Measurements from ENCODE around the gene BBS4. TPM values are rescaled to one million over a fixed set of nuclear protein-coding genes. Genes with fewer than 3 reads are reported as not detected.
"Not testable (repeated sequence)": the region's sequence is repeated elsewhere in the genome, so short reads cannot be mapped to it uniquely, and the experiment has no call there.

Gene BBS4
- total and polyA plus RNA-seq, 2 donors (not counting 3 experiments of a cell fraction or from before 2014, with no cell fraction given) = 6.8 to 7.5 TPM

DNA sequence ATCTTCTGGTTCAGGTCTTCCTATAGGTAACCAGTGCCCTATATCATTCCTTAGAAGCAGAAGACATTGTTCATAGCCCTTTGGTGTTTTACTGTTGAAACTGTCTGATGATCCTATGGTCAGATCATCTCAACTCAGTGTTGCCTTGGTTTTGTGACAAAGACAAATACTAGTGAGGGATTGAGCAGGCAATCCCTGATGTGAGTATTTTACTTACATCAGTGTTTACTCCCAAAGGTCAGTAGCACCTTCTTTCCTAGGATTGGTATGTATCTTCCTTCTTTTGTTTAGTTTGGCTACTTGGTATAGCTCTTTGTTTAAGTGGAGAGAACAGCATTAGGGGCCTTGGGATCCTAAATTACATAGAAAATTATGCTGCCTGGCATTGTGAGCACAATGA lies 41.1 kb downstream of the BBS4 start:
- Histone ChIP-seq H3K9me1 (replicated peaks; ENCODE audit: control insufficient read depth, extremely low read depth, insufficient read depth, low read length) (no peaks in the 10 kb centered on the region), H3K36me3 (ENCODE audit: control insufficient read depth in 2 of 2, extremely low read depth in 1 of 2, insufficient read depth in 2 of 2, low read length in 2 of 2) (no peaks in the 10 kb centered on the region), H3K9ac (replicated peaks; ENCODE audit: extremely low read depth, insufficient read depth, low read length) (no peak overlapping the region), H3K27ac (ENCODE audit: insufficient read depth, low read depth, low read length) (no peak overlapping the region), H3K4me2 (ENCODE audit: insufficient read depth, low read length) (no peak overlapping the region), H2AFZ (ENCODE audit: low read depth, low read length) (no peak overlapping the region), H3K9me3 (replicated peaks; ENCODE audit: control insufficient read depth, insufficient read depth, low read length) (no peaks in the 10 kb centered on the region), H3K4me3 (replicated peaks in 1 of 3; ENCODE audit: insufficient read depth in 1 of 3, low read depth in 1 of 3, low read length in 3 of 3) (no peak overlapping the region), H3K4me1 (ENCODE audit: control insufficient read depth, extremely low read depth, insufficient read depth, low read length) (no peaks in the 10 kb centered on the region), H3K27me3 (ENCODE audit: control insufficient read depth in 2 of 2, insufficient read depth in 2 of 2, low read length in 2 of 2) (no peaks in the 10 kb centered on the region), H3K79me2 (ENCODE audit: control insufficient read depth, insufficient read depth, low read length) (no peaks in the 10 kb centered on the region), H4K20me1 (replicated peaks; ENCODE audit: control insufficient read depth, extremely low read depth, insufficient read depth, low read length) (no peaks in the 10 kb centered on the region)
- TF ChIP-seq EZH2 (IDR thresholded peaks at IDR 0.05; ENCODE audit: borderline replicate concordance, low read depth, low read length, severe bottlenecking) = no peak
- TF ChIP-seq, protein P1, sequence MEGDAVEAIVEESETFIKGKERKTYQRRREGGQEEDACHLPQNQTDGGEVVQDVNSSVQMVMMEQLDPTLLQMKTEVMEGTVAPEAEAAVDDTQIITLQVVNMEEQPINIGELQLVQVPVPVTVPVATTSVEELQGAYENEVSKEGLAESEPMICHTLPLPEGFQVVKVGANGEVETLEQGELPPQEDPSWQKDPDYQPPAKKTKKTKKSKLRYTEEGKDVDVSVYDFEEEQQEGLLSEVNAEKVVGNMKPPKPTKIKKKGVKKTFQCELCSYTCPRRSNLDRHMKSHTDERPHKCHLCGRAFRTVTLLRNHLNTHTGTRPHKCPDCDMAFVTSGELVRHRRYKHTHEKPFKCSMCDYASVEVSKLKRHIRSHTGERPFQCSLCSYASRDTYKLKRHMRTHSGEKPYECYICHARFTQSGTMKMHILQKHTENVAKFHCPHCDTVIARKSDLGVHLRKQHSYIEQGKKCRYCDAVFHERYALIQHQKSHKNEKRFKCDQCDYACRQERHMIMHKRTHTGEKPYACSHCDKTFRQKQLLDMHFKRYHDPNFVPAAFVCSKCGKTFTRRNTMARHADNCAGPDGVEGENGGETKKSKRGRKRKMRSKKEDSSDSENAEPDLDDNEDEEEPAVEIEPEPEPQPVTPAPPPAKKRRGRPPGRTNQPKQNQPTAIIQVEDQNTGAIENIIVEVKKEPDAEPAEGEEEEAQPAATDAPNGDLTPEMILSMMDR (IDR thresholded peaks at IDR 0.05; ENCODE audit: extremely low read depth in 1 of 2, insufficient read depth in 1 of 2, low read depth in 1 of 2, low read length in 2 of 2) = no peak
- no peak for TF ChIP-seq FOS (IDR thresholded peaks at IDR 0.05; ENCODE audit: borderline replicate concordance, insufficient read depth, low read length)
- TF ChIP-seq POLR2A (IDR thresholded peaks at IDR 0.05; ENCODE audit: low read depth, low read length) = no peak
- TF ChIP-seq POLR2AphosphoS5 (IDR thresholded peaks at IDR 0.05; ENCODE audit: insufficient read depth, low read depth, low read length) = no peak
- TF ChIP-seq MYC (IDR thresholded peaks at IDR 0.05; ENCODE audit: low read depth, low read length) = no peak
- TF ChIP-seq JUN (IDR thresholded peaks at IDR 0.05; ENCODE audit: borderline replicate concordance, insufficient read depth, insufficient read length, low read depth) = no peak
- TF ChIP-seq GATA2 (IDR thresholded peaks at IDR 0.05; ENCODE audit: insufficient read depth, insufficient read length, low read depth, low read length) = no peak
- TF ChIP-seq MAX (IDR thresholded peaks at IDR 0.05; ENCODE audit: insufficient read depth, insufficient read length) = no peak
- BruUV-seq (replicated peaks) = no TSS peak
- DNase-seq (ENCODE audit: low read depth, low spot score) (no peak), FAIRE-seq (no peak)
- dilution Hi-C loops (cut with MboI; ENCODE audit: extremely low pct_ligation_motif_present, low sequenced_read_pairs) = no loop called here
- intact Hi-C loops (cut with micrococcal nuclease) = no loop called here
- ChIA-PET POLR2A (no interaction called here), CTCF (no interaction called here)

DNA sequence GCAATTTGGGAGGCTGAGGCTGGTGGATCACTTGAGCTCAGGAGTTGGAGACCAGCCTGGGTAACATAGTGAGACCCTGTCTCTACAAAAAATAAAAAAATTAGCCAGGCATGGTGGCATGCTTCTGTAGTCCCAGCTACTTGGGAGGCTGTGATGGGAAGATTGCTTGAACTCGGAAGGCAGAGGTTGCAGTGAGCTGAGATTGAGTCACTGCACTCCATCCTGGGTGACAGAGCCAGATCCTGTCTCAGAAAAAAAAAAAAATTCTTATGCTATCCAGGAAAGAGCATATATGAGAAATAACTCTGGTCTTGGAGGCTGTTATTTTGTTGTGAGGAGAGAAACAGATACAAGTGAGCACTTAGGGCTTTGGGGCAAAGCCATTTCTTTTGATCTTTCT lies 42.2 kb downstream of the BBS4 start:
- intact Hi-C loops (cut with micrococcal nuclease); FAIRE-seq; dilution Hi-C loops (cut with MboI; ENCODE audit: extremely low pct_ligation_motif_present, low sequenced_read_pairs); H3K79me2 ChIP-seq (ENCODE audit: control insufficient read depth, insufficient read depth, low read length); BruUV-seq (replicated peaks); H2AFZ ChIP-seq (ENCODE audit: low read depth, low read length); H3K9me3 ChIP-seq (replicated peaks; ENCODE audit: control insufficient read depth, insufficient read depth, low read length); H3K4me1 ChIP-seq (ENCODE audit: control insufficient read depth, extremely low read depth, insufficient read depth, low read length); H3K27me3 ChIP-seq (ENCODE audit: control insufficient read depth in 2 of 2, insufficient read depth in 2 of 2, low read length in 2 of 2); H3K4me3 ChIP-seq (replicated peaks in 1 of 3; ENCODE audit: insufficient read depth in 1 of 3, low read depth in 1 of 3, low read length in 3 of 3); POLR2A ChIA-PET; H3K9ac ChIP-seq (replicated peaks; ENCODE audit: extremely low read depth, insufficient read depth, low read length); H4K20me1 ChIP-seq (replicated peaks; ENCODE audit: control insufficient read depth, extremely low read depth, insufficient read depth, low read length); DNase-seq (ENCODE audit: low read depth, low spot score); H3K4me2 ChIP-seq (ENCODE audit: insufficient read depth, low read length); H3K9me1 ChIP-seq (replicated peaks; ENCODE audit: control insufficient read depth, extremely low read depth, insufficient read depth, low read length); H3K27ac ChIP-seq (ENCODE audit: insufficient read depth, low read depth, low read length); H3K36me3 ChIP-seq (ENCODE audit: control insufficient read depth in 2 of 2, extremely low read depth in 1 of 2, insufficient read depth in 2 of 2, low read length in 2 of 2): not testable (repeated sequence)
- CTCF ChIA-PET = interaction anchor here (1.4 kb wide), 1 partner anchor 25 kb away, joined by 4 read pairs; no protein-coding TSS in a partner anchor
